DOHH2 (cell line): Measurements from ENCODE around the gene INCENP.

ENCODE experiments used
- CTCF ChIP-seq: fragments of 200-600 bp; sonication (generic); IDR thresholded peaks from one replicate; pipeline ENCODE4 v1.5.1; 2014; ENCODE audit warnings: antibody characterized with exemption, mild to moderate bottlenecking, low read depth, low read length; ENCODE audit not compliant: poor library complexity, severe bottlenecking
- EZH2phosphoT487 ChIP-seq: fragments of 200-600 bp; sonication (generic); IDR thresholded peaks from 2 replicates; pipeline ENCODE4 v1.6.1; 2017; ENCODE audit warnings: borderline replicate concordance, mild to moderate bottlenecking, antibody characterized with exemption, low read length, moderate library complexity, mixed read lengths

DNA sequence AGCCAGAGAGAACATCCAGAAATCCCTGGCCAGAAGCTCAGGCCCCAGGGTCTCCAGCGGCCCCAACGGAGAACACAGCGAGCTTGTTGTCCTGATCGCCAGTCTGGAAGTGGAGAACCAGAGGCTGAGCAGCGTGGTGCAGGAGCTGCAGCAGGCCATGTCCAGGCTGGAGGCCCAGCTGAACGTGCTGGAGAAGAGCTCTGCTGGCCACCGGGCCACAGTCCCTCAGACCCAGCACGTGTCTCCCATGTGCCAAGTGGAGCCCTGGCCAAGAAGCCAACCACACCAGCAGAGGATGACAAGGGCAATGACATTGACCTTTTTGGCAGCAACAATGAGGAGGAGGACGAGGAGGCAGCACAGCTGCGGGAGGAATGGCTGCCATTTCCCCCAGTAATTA is 45.6 kb downstream of the INCENP start:
- TF ChIP-seq CTCF (no peak), EZH2phosphoT487 (no peak)
